IgD-negative memory B cell (primary cell): Measurements from ENCODE around the gene TTC9B. TPM values are rescaled to one million over a fixed set of nuclear protein-coding genes. Genes with fewer than 3 reads are reported as not detected.

Experiments used
- polyA plus RNA-seq: library from polyadenylated mRNA; unstranded; fragments of 300-500 nt; fragmentation: Illumina TruSeq; gene quantifications from one replicate; pipeline ENCODE4 v1.2.3, GENCODE V29; 2021

Gene TTC9B
- polyA plus RNA-seq, 1 donor from 2014 or later: not detected

Other genes with a start within 250 kb of the TTC9B start
- gene PSMC4, start 247.2 kb downstream of the TTC9B start, polyA plus RNA-seq: 98.9 TPM
- 3.6 TPM for gene ZNF546, start 221.3 kb downstream of the TTC9B start, polyA plus RNA-seq
- 10.8 TPM for gene ZNF780B, start 162.2 kb downstream of the TTC9B start, polyA plus RNA-seq
- gene ZNF780A, start 127.4 kb downstream of the TTC9B start, polyA plus RNA-seq: 9.6 TPM
- 0.44 TPM for gene MAP3K10, start 27.0 kb downstream of the TTC9B start, polyA plus RNA-seq
- gene CCNP, start 8.3 kb upstream of the TTC9B start, polyA plus RNA-seq: not detected
- 28.1 TPM for gene AKT2, start 67.0 kb upstream of the TTC9B start, polyA plus RNA-seq
- gene C19orf47, start 130.0 kb upstream of the TTC9B start, polyA plus RNA-seq: 8.8 TPM
- 53.5 TPM for gene PLD3, start 130.3 kb upstream of the TTC9B start, polyA plus RNA-seq
- gene HIPK4, start 171.8 kb upstream of the TTC9B start, polyA plus RNA-seq: 0.11 TPM
- gene PRX, start 195.0 kb upstream of the TTC9B start, polyA plus RNA-seq: 0.21 TPM
- gene SERTAD1, start 207.6 kb upstream of the TTC9B start, polyA plus RNA-seq: 13.2 TPM
- gene SERTAD3, start 226.0 kb upstream of the TTC9B start, polyA plus RNA-seq: 29.2 TPM
- 35.9 TPM for gene BLVRB, start 247.4 kb upstream of the TTC9B start, polyA plus RNA-seq
- not detected for gene SPTBN4, start 248.6 kb upstream of the TTC9B start, polyA plus RNA-seq